Skeletal muscle tissue (tissue), 4 donors: ENCODE measurements around the gene SETD2. TPM values are rescaled to one million over a fixed set of nuclear protein-coding genes. Genes with fewer than 3 reads are reported as not detected.
"Not testable (repeated sequence)": the region's sequence is repeated elsewhere in the genome, so short reads cannot be mapped to it uniquely, and the experiment has no call there.

Experiments used
- H3K27ac ChIP-seq: one replicate; pipeline ENCODE4 v1.7.0; 2013; ENCODE audit warnings: mild to moderate bottlenecking, low read depth, low read length, inconsistent platforms
- H3K27me3 ChIP-seq, 3 donors: one replicate each; pipeline ENCODE4 v1.7.0; 2013; ENCODE audit warnings: low read length in 3 of 3; ENCODE audit not compliant: control insufficient read depth in 3 of 3, insufficient read depth in 3 of 3
- H3K36me3 ChIP-seq, 3 donors: one replicate each; pipeline ENCODE4 v1.7.0; 2013; ENCODE audit warnings: low read length in 3 of 3; ENCODE audit not compliant: control insufficient read depth in 3 of 3, insufficient read depth in 3 of 3
- H3K4me1 ChIP-seq, 3 donors: one replicate each; pipeline ENCODE4 v1.7.0; 2013; ENCODE audit warnings: low read length in 3 of 3, mild to moderate bottlenecking in 3 of 3; ENCODE audit not compliant: control insufficient read depth in 3 of 3, insufficient read depth in 3 of 3
- H3K4me3 ChIP-seq, 3 donors: one replicate each; pipeline ENCODE4 v1.7.0; 2013; ENCODE audit warnings: low read length in 3 of 3
- H3K9ac ChIP-seq, 3 donors: one replicate each; pipeline ENCODE4 v1.7.0; 2013; ENCODE audit warnings: low read length in 3 of 3, mild to moderate bottlenecking in 3 of 3, moderate library complexity in 2 of 3, low read depth in 1 of 3
- H3K9me3 ChIP-seq, 3 donors: one replicate each; pipeline ENCODE4 v1.7.0; 2013; ENCODE audit warnings: low read length in 3 of 3; ENCODE audit not compliant: control insufficient read depth in 3 of 3
- total RNA-seq: library from RNA; depleted of rRNA; stranded (reverse); fragments of >200 nt; gene quantifications from one replicate; pipeline ENCODE4 v1.2.3, GENCODE V29; 2014
- donor health status: Osteomylitis.

The SETD2 gene
- total RNA-seq, 1 donor from 2014 or later: 48.5 TPM

GRCh38 chr3:47031041-47031440 is 132.9 kb downstream of the SETD2 start:
- H3K4me3 ChIP-seq, H3K4me1 ChIP-seq, H3K27ac ChIP-seq, H3K9me3 ChIP-seq, H3K27me3 ChIP-seq, H3K9ac ChIP-seq: not testable (repeated sequence)
- peaks cover 8 to 25% (median 21%) of the 10 kb centered on the region in 3 donors for H3K36me3 ChIP-seq

- Histone ChIP-seq H3K9me3 (no peaks in the 10 kb centered on the region), H3K4me1 (peaks cover 1 to 10% (median 4%) of the 10 kb centered on the region in 3 donors), H3K27ac (no peak overlapping the region), H3K27me3 (no peaks in the 10 kb centered on the region), H3K36me3 (peaks cover 0 to 4% (median 4%) of the 10 kb centered on the region in 3 donors), H3K9ac (no peak overlapping the region), H3K4me3 (no peak overlapping the region)
Observed at GRCh38 chr3:47028667-47029066, 135.2 kb downstream of the SETD2 start.

DNA sequence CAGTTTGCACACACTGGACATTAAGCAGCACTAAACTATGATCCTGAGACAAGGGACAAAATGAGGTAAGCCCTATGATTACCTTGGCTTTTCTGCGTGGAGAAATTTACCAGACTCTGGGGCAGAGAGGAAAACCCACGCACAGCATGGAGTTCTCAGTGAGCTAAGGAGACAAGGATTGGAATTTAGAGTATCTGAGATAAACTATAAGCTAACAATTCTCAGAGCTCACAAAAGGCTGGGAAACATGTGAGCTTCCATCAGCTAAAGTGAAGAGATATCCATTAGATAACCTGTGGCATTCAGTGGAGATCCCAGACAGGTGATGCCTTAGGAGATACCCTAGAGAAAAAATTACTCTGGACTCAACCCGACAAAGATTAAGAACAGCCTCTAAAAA is 135.8 kb downstream of the SETD2 start:
- Histone ChIP-seq H3K27ac (no peak overlapping the region), H3K9me3 (no peaks in the 10 kb centered on the region), H3K4me1 (peaks cover 0 to 8% (median 2%) of the 10 kb centered on the region in 3 donors), H3K4me3 (no peak overlapping the region), H3K9ac (no peak overlapping the region), H3K27me3 (no peaks in the 10 kb centered on the region), H3K36me3 (peaks cover 0 to 4% (median 2%) of the 10 kb centered on the region in 3 donors)

DNA sequence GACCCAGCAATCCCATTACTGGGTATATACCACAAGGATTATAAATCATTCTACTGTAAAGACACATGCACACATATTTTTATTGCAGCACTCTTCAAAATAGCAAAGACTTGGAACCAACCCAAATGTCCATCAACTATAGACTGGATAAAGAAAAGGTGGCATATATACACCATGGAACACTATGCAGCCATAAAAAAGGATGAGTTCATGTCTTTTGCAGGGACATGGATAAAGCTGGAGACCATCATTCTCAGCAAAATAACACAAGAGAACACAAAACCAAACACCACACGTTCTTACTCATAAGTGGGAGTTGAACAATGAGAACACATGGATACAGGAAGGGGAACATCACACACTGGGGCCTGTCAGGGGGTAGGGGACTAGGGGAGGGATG is 137.5 kb downstream of the SETD2 start:
- peaks cover 9 to 15% (median 10%) of the 10 kb centered on the region in 3 donors for H3K4me1 ChIP-seq
- not testable (repeated sequence) for H3K9ac ChIP-seq, H3K4me3 ChIP-seq, H3K27ac ChIP-seq, H3K27me3 ChIP-seq, H3K9me3 ChIP-seq, H3K36me3 ChIP-seq

GRCh38 chr3:47024932-47025331 is 139.0 kb downstream of the SETD2 start:
- H3K27me3 ChIP-seq: no peaks in the 10 kb centered on the region
- H3K36me3 ChIP-seq: peaks cover 0 to 4% (median 0%) of the 10 kb centered on the region in 3 donors
- peak overlapping the region in 1 of 3 donors; percentile 18 for H3K9ac ChIP-seq
- H3K4me1 ChIP-seq: peaks cover 13 to 20% (median 18%) of the 10 kb centered on the region in 3 donors
- H3K27ac ChIP-seq: no peak overlapping the region
- H3K9me3 ChIP-seq: no peaks in the 10 kb centered on the region
- H3K4me3 ChIP-seq: no peak overlapping the region

GRCh38 chr3:47022641-47023071 is 141.3 kb downstream of the SETD2 start:
- Histone ChIP-seq H3K27ac (peak overlapping the region; percentile 72), H3K9ac (peak overlapping the region in 2 of 3 donors; percentile 9 to 21), H3K9me3 (no peaks in the 10 kb centered on the region), H3K36me3 (peaks cover 6 to 16% (median 15%) of the 10 kb centered on the region in 3 donors), H3K27me3 (no peaks in the 10 kb centered on the region), H3K4me3 (no peak overlapping the region), H3K4me1 (peaks cover 13 to 20% (median 19%) of the 10 kb centered on the region in 3 donors)

DNA sequence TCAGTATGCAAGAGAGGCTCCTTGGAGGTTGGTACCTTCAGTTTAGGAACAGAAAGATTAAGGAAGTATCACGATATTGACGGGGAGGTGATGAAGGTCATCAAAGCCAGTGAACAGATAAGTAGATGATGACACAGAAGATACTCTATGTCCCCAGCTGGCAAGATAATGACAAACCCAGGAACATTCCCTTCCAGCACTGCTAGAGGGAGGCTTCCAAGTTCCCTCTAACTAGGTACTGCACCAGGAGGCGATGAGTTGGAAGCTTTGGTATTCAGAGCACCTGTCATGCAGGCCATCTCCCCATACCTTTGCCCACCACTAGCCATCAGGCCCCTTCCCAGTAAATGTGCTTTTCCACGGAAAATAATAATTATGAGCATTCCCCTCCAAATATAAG is 143.6 kb downstream of the SETD2 start:
- Histone ChIP-seq H3K36me3 (peaks cover 18 to 31% (median 26%) of the 10 kb centered on the region in 3 donors), H3K9ac (no peak overlapping the region), H3K4me3 (no peak overlapping the region), H3K4me1 (peaks cover 15 to 26% (median 24%) of the 10 kb centered on the region in 3 donors), H3K9me3 (no peaks in the 10 kb centered on the region), H3K27me3 (no peaks in the 10 kb centered on the region), H3K27ac (no peak overlapping the region)

- peaks cover 18 to 27% (median 24%) of the 10 kb centered on the region in 3 donors for H3K4me1 ChIP-seq
- no peak overlapping the region for H3K27ac ChIP-seq
- H3K9ac ChIP-seq: no peak overlapping the region
Observed at GRCh38 chr3:47019201-47019600, 144.7 kb downstream of the SETD2 start.

DNA sequence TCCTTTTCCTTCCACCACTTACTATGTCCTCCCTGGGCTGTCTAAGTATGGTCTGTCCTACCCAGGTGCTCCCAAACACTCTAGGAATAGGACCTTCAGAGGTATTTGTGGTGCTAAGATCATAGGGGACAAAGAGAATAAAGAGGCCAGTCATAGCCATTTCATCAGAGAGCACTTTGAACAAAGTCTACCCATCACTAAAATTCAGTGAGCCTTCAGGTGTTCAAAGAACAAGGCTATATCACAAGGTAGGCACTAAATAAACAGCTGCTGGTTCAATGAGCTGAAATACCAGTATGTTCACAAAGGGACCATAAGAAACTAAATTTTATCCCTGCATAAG is 145.7 kb downstream of the SETD2 start:
- Histone ChIP-seq H3K9ac (no peak overlapping the region), H3K36me3 (peaks cover 28 to 37% (median 30%) of the 10 kb centered on the region in 3 donors), H3K27me3 (no peaks in the 10 kb centered on the region), H3K9me3 (no peaks in the 10 kb centered on the region), H3K4me1 (peaks cover 18 to 29% (median 24%) of the 10 kb centered on the region in 3 donors), H3K27ac (no peak overlapping the region), H3K4me3 (no peak overlapping the region)

More at GRCh38 chr3:47019201-47019600, 144.7 kb downstream of the SETD2 start:
- Histone ChIP-seq H3K4me3 (no peak overlapping the region), H3K36me3 (peaks cover 24 to 34% (median 26%) of the 10 kb centered on the region in 3 donors), H3K27me3 (no peaks in the 10 kb centered on the region), H3K9me3 (no peaks in the 10 kb centered on the region)

- Histone ChIP-seq H3K9ac (no peak overlapping the region), H3K4me3 (no peak overlapping the region), H3K27ac (no peak overlapping the region), H3K4me1 (peaks cover 15 to 28% (median 23%) of the 10 kb centered on the region in 3 donors), H3K36me3 (peaks cover 28 to 39% (median 30%) of the 10 kb centered on the region in 3 donors), H3K9me3 (no peaks in the 10 kb centered on the region), H3K27me3 (no peaks in the 10 kb centered on the region)
Observed at GRCh38 chr3:47017504-47018268, 146.2 kb downstream of the SETD2 start.
